HG03521 (cell line): Measurements from ENCODE around the gene LRP10.
"Not testable (repeated sequence)": the region's sequence is repeated elsewhere in the genome, so short reads cannot be mapped to it uniquely, and the experiment has no call there.

Experiments used
- ATAC-seq: cut with Tn5 transposase; IDR thresholded peaks from one replicate; pipeline ENCODE4 v1.9.1; 2021; ENCODE audit warnings: mild to moderate bottlenecking, moderate library complexity; ENCODE audit not compliant: unreplicated experiment

The LRP10 gene

DNA sequence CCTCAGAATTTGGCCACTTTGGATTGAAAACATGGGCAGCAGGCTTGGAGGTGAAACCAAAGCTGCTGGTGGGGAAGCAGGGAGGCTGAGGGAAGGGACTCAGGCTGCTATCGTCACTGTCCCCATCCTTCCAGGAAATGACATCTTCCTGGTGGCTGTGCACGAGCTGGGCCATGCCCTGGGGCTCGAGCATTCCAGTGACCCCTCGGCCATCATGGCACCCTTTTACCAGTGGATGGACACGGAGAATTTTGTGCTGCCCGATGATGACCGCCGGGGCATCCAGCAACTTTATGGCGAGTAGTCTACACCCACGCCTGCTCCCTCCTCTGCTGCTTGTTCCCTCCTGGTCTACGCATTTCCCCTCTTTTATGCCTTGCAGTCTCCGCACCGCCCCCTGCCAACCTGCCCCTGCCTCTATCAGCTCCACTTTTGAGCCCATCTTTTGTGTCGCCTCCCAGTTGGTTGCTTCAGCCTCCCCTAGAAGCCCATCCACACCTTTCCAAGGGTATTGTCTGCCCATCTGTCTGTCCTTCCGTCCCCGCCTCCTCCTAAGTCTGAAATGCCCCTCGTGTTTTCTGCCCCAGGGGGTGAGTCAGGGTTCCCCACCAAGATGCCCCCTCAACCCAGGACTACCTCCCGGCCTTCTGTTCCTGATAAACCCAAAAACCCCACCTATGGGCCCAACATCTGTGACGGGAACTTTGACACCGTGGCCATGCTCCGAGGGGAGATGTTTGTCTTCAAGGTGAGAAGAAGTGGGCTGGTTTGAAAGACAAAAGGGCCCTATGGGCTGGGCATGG, 28.2 kb upstream of the LRP10 start:
- no peak for ATAC-seq

DNA sequence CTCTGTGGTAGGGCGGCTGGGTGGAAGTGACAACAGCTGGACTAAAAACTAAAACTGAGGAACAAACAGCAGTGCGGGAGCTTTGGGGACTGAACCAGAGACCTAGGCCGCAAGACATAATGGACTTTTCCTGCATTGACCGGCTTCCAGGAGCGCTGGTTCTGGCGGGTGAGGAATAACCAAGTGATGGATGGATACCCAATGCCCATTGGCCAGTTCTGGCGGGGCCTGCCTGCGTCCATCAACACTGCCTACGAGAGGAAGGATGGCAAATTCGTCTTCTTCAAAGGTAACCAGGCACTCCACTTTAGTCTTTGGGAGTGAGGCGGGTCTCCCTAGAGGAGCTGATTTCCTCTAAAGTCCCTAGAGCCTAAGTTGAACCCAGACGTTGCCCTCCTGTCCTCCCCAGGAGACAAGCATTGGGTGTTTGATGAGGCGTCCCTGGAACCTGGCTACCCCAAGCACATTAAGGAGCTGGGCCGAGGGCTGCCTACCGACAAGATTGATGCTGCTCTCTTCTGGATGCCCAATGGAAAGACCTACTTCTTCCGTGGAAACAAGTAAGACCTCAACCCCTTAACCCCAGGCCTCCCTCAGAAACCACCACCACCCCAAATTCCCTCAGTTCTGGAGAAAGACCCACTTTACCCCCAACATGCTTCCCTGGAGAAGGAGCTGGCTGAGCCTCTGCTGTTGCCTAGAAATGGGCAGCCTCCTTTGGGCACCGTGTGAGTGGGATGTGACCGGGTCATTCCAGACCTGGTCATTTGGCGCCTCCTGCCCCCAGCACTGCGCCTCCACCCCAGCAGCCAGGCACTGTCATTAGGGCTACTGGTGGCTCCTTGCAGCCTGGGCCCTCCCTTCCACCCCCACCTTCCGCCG, 27.1 kb upstream of the LRP10 start:
- ATAC-seq, result no peak

DNA sequence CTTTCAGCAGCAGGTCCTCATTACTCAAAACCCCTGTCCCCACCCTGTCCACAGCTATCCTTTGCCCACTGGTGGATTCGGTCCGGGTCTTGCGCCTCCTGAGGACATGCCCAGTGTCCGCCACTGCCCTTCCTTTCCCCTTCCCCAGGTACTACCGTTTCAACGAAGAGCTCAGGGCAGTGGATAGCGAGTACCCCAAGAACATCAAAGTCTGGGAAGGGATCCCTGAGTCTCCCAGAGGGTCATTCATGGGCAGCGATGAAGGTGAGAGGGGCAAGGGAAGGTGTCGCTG, 26.5 kb upstream of the LRP10 start:
- ATAC-seq, result no peak

DNA sequence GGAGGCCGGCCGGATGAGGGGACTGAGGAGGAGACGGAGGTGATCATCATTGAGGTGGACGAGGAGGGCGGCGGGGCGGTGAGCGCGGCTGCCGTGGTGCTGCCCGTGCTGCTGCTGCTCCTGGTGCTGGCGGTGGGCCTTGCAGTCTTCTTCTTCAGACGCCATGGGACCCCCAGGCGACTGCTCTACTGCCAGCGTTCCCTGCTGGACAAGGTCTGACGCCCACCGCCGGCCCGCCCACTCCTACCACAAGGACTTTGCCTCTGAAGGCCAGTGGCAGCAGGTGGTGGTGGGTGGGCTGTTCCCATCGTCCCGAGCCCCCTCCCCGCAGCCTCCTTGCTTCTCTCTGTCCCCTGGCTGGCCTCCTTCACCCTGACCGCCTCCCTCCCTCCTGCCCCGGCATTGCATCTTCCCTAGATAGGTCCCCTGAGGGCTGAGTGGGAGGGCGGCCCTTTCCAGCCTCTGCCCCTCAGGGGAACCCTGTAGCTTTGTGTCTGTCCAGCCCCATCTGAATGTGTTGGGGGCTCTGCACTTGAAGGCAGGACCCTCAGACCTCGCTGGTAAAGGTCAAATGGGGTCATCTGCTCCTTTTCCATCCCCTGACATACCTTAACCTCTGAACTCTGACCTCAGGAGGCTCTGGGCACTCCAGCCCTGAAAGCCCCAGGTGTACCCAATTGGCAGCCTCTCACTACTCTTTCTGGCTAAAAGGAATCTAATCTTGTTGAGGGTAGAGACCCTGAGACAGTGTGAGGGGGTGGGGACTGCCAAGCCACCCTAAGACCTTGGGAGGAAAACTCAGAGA, 25.5 kb upstream of the LRP10 start:
- ATAC-seq, result no peak

DNA sequence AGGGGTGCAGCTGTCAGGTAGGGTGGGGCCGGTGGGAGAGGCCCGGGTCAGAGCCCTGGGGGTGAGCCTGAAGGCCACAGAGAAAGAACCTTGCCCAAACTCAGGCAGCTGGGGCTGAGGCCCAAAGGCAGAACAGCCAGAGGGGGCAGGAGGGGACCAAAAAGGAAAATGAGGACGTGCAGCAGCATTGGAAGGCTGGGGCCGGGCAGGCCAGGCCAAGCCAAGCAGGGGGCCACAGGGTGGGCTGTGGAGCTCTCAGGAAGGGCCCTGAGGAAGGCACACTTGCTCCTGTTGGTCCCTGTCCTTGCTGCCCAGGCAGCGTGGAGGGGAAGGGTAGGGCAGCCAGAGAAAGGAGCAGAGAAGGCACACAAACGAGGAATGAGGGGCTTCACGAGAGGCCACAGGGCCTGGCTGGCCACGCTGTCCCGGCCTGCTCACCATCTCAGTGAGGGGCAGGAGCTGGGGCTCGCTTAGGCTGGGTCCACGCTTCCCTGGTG, 24.7 kb upstream of the LRP10 start:
- no peak for ATAC-seq

DNA sequence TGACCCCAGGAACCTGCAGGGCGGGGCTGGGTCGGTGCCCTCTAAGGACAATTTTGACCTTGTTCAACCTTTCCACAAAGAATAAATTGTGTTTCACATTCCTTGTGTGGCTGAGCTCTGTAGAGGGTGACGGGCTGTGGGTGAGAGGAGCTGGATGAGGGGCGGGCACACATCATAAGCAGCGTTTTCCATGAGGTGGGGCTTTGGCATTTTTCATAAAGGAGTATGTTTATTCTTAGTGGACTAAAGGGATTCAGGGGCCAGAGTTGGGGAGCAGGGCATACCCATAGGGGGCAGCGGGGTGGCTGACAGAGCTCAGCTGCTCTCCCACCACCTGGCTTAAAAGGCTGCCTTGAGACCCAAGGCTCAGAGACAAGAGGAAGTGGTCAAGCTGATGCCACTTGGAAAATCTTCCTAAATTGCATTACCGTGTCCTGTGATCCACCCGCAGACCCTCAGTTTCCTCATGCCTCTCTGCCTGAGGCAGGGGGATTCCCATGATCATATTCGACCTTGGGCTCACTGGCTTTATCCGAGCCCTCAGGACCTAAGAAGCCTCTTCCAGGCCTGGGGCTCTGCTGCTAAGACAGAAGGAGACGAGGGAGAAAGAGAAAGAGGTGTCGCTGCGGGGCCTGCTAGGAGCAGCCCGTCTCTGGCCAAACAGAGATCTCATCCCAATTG, 23.7 kb upstream of the LRP10 start:
- no peak for ATAC-seq

DNA sequence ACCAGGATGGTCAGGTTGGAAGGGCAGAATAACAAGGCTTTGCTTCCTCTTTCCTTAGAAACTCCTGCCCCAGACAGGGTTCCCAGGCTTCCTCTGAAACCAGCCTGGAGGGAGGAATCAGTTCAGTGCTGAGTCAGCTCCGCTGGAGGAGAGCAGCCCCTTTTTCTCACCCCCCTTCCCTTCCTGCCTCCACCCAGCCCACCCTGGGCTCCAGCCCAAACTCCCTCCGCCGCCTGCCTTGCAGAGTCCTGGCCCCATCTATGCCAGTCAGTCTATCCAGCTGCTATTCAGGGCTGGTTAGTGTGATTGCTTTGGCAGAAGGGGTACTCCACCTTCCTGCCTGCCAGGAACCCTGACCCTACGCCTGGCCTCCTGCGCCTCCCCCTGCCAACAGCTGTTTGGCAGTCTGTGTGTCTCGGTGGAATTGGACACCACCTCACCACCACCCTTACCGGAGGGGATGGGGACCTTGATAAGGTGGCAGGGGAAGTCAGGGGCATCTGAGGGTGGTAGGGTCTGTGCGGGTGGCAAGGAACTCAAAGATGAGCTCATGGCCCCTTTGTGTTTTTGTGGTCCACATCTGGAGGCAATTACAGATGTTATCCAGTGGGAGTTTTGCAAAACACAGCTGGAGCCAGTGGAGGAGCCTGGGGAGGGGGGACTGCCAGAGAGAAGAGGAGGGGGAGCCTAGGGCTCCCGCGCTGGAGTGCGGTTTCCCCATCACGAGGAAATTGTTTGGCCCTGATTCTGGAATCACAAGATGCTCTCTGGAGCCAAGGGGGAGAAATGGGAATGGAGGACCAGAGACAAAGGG, 23.0 kb upstream of the LRP10 start:
- ATAC-seq, result no peak

DNA sequence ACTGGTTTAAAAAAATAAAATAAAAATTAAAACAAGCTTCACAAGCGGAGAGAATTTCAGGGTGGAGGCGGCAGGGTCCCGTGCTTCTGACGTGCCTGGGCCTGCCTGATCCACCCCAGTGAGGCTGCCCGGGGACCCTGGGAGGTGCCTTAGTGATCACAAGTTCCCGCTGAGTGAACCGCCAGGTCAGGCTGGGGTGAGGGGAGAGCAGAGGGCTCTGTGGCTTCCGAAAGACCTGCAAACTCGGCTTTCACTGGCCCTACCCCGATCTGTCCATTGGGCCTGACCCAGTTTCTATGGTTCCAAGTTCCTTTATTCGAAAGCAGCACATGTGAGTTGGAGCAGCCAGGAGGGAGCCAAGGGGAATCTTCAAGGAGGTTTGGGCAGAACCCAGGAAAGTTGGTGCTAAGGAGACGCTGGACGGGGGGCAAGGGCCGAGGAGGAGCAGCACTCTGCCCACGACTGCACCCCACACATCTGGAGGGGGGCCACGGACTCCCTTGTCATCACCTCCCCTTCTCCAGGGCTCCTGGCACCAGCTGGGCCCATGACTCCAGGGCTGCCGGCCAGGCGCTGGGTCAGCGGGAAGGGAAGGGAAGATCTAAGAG, 22.2 kb upstream of the LRP10 start:
- ATAC-seq, result no peak

DNA sequence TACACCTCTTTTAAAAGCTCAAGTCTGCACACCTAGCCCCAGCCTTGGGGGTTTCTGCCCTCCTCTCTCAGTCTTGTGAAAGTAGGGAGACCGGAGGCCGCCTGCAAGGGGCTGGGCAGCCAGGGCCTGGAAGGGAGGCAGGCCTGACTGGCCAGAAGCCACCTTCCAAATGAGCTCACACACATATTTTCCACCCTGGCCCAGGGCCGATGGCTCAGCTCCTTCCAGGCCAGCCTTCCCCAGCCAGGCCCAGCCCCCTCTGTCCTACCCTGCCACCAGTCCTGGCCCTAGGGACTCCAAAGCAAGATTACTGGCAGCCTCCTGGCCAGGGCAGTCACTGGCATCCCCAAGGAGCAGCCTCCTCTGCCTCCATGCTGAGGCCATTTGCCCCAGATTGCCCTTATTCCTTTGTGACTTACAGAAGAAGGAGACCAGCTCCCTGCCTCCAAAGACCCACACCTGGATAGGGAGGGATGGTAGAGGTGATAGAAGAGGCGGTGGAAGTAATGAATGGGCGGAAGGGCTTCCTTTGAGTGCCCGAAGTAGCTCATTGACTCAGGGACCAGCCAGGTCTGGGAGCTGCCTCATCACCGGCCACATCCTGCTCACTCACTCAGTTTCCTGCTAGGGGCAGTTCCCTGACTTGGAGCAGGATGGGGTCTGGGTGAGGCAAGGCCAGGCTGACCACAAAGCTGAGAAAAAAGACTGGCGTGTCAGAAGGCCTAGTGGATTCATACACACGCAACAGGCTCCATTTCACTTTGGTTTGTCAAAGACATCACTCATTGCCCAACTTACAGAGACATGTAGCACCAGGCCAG, 20.4 kb upstream of the LRP10 start:
- no peak for ATAC-seq

DNA sequence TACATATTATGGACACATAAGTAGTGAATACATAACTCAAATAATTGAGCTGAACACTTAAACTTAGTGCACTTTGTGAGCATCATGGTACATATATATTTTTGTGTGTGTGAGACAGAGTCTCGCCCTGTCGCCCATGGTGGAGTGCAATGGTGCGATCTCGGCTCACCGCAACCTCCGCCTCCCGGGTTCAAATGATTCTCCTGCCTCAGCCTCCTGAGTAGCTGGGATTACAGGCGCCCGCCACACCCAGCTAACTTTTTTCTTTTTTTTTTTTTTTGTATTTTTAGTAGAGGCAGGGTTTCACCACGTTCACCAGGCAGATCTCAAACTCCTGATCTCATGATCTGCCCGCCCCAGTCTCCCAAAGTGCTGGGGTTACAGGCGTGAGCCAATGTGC, 19.4 kb upstream of the LRP10 start:
- ATAC-seq, result not testable (repeated sequence)

DNA sequence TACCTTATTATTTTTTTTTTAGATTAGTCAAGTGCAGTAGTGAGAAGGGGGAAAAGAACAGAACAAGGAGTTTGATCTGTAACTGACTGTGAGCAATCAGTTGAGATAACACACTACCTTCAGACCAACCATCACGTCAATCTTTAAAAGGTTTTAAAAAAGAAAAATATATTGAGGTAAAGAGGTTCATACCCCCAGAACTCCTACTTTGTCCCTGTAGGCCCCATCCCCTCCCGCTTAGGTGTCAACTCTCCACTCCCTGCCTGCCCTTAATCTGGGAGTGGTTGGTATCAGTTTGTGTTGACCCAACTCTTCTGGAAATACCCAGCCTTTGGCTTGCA, 19.0 kb upstream of the LRP10 start:
- ATAC-seq, result no peak

DNA sequence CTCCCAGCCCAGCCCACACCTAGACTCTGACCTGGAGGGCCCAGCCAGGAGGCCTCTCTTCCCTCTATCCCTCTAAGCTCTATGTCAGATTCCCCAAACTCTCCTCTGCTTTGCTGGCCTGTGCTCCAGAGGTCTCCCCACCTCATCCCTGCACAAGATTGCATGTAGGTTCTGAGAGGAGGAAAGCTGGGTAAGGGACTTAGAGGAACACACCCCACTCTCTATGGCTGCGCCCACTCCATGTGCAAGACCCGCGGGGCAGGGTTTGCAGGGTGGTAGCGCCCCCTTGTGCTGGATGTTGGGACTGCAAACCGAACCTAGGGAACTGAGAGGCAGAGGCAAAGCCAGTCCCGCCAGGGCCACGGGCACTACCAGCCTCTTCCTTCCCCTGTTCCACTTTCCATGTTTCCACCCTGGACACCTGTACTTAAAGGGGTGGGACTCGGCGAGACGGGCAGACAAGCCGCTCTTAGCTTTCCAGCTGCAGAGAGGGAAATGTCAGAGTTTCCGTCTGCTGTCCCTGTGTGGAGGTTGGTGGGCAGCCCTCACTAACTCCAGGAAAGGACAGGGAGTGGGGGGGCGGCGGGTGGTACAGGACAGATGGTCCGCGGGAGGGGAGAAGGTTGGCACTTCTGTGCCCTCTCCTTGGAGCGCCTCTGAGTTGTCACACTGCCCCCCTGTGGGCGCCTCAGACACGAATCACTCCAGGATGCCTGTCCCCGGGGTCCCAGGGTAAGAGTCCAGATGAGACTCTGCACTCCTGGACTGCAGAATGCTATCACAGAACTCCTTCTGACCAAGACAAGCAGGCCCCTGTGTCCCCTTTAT, 18.4 kb upstream of the LRP10 start:
- ATAC-seq, result peak; percentile 72

DNA sequence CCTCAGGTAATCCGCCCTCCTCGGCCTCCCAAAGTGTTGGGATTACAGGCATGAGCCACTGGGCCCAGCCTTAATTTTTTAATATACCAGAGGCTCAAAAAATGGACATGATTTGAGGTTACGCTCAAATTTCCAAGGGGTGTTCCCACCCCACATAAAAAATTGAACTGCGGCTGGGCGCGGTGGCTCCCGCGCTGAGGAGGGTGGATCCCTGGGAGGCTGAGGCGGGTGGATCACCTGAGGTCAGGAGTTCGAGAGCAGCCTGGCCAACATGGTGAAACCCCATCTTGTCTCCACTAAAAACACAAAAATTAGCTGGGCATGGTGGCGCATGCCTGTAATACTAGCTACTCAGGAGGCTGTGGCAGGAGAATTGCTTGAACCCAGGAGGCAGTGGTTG, 17.2 kb upstream of the LRP10 start:
- not testable (repeated sequence) for ATAC-seq

DNA sequence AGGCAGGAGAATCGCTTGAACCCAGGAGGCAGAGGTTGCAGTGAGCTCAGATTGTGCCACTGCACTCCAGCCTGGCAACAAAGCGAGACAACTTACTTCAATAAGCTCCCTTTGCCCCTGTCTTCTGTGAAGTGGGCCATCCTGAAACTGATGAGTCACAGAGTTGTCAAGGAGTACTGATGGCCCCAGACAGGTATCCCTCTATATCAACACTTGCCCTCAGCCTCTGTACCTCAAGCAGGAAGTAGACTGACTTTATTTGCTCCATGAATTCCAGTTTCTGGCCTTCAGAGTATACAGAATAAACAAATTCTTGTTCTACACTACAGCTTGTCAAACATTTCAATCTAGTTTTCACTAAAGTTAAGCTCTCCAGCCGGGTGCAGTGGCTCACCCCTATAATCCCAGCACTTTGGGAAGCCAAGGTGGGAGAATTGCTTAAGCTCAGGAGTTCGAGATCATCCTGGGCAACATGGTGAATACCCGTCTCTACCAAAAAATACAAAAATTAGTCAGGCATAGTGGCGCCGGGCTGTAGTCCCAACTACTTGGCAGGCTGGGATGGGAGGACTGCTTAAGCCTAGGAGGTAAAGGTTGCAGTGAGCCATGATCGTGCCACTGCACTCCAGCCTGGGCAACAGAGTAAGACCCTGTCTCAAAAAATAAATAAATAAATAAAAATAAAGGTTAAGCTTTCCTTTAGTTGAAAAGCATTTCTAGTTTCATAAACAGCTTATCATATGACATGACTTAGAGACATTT, 16.4 kb upstream of the LRP10 start:
- no peak for ATAC-seq

DNA sequence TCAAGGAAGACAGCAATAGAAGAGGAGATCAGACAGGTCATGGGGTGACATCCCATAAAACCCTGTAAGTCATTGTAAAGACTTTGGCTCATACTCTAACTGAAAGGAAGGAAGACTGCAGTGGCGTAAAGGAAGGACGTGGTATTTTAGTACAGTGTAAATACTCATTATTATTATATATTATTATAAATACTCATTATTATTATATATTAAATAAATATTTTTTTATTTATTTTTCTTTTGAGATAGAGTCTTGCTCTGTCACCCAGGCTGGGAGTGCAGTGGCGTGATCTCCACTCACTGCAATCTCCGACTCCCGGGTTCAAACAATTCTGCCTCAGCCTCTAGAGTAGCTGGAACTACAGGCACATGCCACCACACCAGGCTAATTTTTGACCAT, 15.1 kb upstream of the LRP10 start:
- ATAC-seq, result no peak

DNA sequence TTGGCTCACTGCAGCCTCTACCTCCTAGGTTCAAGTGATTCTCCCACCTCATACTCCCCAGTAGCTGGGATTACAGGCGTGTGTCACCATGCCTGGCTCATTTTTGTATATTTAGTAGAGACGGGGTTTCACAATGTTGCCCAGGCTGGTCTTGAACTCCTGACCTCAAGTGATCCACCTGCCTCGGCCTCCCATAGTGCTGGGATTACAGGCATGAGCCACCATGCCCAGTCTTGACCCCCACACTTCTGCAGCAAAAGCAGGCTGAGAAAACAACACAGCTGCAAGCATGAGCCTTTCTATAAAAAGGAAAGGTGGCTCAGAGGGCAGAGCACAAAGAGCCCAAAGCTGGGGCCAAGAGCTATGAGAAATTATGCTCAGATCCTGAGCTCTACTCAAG, 11.2 kb upstream of the LRP10 start:
- ATAC-seq, result not testable (repeated sequence)

DNA sequence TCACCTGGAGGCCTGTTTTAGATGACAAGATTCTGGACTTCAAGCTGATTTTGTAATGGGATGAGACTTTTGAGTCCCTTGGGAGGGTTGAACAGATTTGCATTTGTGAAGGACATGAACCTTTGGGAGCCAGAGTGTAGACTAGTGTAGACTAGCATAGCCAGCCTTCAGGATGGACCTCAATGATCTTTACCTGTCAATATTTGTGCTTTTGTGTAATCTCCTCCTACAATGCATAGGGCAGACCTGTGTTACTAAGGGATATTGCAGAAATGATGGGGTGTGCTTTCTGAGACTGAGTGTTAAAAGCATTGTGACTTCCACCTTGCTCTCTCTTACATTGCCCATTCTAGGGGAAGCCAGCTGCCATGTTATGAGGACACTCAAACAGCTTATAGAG, 9.9 kb upstream of the LRP10 start:
- no peak for ATAC-seq
